ENCODE measurements around the gene CFHR4.
"Not testable (repeated sequence)": the region's sequence is repeated elsewhere in the genome, so short reads cannot be mapped to it uniquely, and the experiment has no call there.

The CFHR4 gene

DNA sequence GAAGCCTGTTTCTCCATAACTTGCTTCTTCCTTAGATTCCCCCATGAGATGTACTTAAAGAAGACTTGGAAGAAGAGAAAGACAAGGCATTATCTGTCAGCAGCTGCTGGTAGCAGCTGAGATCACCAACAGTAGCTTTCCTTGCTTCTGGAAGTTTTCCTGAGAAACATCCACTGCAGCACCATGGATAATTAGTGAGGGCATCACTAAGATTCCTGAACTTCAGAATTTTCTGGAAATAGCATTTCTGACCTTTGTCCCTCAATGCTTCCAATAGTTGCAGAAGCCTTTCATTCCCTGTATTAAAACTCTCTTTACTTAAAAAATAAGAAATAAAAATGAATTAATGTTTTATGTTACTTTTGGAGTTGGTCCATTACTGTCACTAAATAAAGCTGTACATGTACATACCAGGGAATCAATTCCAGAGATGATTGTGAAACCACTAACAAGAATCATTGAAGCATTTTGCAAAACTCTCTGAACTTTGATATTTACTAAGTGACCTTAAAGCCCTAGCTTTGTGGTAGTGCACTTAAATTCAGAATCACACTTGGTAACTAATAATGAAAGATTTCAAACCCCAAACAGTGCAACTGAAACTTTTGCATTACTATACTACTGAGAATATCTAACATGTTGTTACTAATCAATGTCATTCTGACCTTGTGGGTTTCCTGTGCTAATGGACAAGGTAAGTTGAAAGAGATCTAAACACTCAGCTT lies at the start of gene CFHR4:
Gene CFHR4, plus strand, starts transcription at position 538 of the 725 bp plus-strand sequence. Its CDS starts 99 bp downstream, at position 637.
- no peak for DNase-seq

DNA sequence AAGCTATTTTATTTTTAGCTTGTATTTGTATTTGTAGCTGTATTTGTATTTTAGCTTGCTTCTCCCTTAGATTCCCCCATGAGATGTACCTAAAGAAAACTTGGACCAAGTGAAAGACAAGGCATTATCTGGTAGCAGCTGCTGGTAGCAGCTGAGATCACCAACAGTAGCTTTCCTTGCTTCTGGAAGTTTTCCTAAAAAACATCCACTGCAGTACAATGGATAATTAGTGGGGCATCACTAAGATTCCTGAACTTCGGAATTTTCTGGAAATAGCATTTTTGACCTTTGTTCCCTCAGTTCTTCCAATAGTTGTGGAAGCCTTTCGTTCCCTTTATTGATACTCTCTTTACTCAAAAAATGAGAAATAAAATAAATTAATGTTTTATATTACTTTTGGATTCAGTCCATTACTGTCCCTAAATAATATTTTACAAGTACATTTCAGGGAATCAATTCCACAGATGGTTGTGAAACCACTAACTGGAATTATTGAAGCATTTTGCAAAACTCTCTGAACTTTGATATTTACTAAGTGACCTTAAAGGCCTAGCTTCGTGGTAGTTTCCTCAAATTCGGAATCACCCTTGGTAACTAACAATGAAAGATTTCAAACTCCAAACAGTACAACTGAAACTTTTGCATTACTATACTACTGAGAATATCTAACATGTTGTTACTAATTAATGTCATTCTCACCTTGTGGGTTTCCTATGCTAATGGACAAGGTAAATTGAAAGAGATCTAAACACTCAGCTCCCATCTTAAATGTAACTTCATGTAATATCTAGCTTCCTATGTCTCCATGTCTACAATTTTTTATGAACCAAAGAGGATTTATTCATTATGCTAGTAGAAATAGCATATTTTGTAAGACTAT lies 38.0 kb upstream of the CFHR4 start:
- not testable (repeated sequence) for DNase-seq

DNA sequence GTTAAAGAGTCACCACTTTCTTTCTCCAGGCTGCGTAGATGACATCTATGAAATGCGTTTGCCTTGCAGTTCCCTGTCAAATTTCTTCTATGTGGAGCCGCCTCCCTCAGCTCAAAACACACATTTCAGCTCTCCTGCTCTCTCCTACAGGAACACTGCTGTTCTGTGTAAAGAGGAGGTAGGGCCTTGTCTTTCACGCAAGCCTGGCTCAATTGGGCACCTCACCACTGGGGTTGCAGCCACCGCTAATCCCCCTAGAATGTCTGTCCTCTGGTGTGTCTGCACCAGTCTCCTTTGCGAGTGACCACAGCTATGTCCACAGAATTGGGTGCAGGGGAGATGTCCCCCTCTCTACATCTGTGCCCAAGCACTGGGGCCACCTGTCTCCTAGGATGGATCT lies 31.8 kb upstream of the CFHR4 start:
- DNase-seq, result no peak

DNA sequence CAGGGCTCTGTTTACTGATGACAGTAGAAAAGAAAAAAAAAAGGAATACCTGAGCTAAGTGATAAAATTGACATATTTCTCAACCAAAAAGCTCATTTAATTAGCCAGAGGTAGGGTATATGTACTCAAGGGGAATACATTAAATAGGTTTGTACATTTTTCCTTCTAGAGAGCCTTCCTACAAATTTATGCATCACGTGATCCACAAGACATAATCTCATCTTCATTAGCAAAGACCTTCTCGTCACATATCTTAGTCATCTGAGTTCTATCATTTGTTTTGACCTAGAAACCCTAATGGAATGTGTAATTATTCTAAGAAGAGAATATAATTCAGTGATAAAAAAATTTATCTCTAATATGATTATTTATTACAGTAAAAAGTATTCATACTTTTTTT lies 30.7 kb upstream of the CFHR4 start:
- DNase-seq, result no peak

DNA sequence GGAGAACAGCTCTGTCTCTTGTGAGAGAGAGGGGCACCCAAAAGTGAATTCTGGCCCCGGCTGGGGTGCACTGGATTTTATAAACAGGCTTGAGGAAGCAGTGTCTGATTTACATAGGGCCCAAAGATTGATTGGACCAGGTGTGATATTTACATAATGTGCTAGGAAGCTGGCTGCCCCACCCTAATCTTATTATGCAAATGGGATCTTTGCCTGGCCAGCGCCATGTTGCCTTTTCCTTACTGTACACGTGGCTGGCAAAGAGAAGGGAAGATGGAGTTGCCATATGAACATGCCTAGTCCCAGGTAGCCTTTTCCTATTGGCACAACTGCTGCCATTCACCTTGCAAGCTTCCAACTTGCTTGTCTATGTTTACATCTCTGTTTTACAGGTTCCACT lies 29.0 kb upstream of the CFHR4 start:
- no peak for DNase-seq

DNA sequence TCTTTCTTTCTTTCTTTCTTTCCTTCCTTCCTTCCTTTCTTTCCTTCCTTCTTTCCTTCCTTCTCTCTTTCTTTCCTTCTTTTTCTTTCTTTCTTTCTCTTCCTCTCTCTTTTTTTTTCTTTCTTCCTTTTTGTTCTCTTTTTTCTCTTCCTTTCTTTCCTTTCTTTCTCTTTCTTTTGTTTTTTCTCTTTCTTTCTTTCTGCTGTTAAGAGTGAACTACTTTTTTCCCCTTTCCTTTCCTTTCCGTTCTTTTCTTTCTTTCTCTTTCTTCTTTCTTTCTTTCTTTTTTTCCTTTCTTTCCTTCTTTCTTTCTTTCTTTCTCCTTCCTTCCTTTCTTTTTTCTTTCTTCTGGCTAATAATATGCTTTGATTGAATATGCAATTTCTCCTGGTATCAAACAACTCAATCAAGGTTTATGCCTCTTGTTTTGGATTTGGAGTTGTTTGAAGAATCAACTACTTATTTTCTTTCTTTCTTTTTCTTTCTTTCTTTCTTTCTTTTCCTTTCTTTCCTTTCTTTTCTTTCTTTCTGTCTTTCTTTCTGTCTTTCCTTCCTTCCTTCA lies 27.4 kb upstream of the CFHR4 start:
- no peak for DNase-seq

DNA sequence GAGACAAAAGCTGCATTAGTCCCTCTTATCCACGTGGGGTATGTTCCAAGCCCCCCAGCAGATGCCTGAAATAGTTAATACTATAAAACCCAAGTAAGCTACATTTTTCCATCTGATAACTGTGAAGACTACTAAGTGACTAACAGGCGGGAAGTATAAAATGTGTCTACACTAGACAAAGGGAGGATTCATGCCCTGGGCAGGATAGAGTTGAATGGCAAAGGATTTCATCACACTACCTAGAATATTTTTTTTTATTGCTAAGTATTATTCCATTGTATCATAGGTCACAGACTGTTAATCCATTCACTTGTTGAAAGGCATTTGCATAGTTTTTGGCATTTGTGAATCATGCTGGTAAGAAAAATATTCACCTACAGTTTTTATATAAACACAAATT lies 26.4 kb upstream of the CFHR4 start:
- DNase-seq, result no peak

DNA sequence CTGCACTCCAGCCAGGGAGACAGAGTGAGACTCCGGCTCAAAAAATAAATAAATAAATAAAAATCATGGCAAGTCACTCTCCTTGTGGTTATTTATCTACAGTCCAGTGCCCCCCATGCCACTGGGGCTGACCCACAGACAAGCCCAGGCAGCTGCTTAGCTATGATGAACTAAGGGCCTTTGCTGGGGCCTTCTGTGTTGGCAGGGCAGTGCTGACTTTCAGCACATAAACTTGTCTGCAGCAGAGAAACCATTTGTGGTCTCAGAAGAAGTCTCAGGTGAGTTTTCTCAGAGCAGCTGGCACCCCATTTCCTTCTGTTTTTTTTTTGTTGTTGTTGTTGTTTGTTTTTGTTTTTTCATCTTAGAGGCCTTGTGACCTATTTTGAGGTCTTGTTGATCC lies 20.9 kb upstream of the CFHR4 start:
- DNase-seq, result no peak

DNA sequence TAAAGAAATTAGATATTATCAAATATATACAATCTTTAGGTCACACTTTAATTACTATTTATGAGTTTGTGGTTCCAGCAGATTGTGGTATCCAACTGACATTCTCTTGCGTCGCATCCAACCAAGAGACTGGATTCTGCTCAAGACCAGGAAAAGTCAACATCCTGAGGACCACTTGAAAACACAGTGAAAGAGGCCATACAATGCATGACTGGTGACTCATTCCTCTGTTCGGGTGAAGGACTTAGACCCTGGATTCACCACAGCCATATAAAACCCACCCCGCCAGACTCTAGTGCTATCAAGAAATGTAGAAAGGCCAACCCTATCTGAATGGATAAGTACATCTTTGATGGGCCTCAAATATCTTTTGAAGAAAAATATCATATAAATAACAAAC lies 14.5 kb upstream of the CFHR4 start:
- peak; percentile 40 for DNase-seq

DNA sequence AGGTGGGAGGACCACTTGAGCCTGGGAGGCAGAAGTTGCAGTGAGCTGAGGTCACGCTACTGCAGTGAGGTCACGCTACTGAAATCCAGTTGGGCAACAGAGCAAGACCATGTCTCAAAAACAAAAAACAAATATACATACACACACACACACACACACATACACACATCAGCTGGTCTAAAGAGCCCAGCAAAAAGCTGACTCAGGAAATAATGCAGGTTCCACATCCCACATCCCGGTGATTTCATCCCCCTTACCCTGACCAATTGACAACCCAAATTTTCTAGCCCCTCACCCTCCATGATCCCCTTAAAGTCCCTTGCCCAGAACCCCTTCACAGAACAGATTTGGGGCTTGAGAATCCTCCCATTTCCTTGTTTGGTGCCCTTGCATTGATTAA lies 11.9 kb upstream of the CFHR4 start:
- DNase-seq, result no peak

DNA sequence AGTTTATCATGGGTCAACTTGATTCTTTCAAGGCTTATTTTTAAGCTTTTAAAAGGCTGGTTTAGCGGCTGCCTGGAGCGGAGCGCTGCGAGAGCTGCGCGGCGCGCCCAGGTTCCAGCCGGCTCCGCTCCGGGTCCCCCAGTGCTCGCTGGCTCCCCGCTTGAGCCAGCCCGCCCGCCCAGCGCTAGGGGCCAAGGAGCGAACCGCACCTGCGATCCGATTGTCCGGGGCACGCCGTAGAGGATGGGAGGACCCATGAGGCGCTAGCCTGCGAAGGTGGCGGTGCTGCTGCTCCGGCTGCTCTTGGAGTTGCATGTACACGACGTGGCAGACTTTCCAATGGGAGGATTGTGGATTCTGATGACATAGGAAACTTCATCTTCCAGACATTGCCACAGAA lies 9.9 kb upstream of the CFHR4 start:
- no peak for DNase-seq

DNA sequence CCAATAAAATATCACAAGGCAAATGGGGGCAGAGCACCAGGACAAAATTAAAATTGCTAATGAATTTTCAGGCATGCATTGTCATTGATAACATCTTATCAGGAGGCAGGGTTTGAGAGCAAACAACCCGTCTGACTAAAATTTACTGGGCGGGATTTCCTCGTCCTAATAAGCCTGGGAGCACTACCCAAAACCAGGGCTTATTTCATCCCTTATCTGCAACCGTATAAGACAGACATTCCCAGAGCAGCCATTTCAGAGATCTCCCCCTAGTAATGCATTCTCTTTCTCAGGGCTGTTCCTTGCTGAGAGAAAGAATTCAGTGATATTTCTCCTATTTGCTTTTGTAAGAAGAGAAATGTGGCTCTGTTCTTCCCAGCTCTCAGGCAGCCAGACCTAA lies 1.3 kb upstream of the CFHR4 start:
- DNase-seq, result not testable (repeated sequence)

DNA sequence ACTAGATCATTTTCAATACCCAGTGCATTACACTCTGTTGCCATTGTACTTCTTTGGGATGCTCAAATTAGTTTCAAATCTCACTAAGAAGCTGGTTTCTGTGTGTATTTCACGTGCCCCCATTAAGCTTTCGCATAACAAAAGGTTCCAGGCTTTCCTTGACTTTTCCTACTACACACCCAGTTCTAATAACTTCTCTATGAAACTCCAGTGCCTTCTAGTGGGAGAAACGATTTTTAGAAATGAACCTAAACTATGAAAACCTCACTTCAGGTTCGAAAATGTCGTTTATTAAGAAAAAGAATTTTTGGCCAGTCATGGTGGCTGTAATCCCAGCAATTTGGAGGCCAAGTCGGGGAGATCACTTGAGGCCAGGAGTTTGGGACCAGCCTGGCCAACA lies 2.8 kb downstream of the CFHR4 start:
- DNase-seq, result no peak

DNA sequence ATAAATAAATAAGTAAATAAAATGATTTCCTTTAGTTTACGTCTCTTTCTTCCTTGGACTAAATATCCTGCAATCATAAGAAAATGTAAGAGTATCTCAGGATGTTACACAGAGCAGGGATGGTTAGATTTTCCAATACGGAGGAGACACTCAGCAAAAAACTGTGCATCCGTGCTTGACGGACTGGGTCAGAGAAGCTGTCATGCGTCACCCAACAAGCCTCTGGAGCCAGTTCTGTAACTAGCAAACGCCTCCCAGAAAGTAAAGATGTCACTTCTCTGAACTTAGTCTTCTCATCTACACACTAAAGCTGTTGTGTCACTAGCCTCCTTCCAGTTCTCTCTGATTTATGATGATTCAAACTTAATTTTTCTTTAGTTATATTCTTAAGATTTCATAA lies 3.4 kb downstream of the CFHR4 start:
- no peak for DNase-seq

DNA sequence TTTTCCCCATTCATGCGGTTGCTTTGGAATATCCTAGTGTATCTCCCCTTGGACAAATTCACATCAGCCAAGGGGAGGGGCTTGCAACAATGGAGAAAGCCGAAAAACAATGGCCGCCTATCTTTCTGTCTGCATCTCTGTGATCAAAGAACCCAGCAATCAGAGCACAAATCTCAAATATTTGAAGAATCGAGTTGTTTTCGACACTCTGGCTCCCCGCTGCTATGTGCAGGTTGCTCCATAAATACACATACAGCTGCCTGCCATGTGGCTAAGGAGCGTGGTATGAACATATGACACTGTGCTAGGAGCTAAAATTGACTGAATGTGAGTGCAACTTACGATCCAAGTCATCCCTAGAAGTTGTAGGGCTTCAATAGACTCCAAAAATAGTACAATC lies 8.5 kb downstream of the CFHR4 start:
- no peak for DNase-seq

DNA sequence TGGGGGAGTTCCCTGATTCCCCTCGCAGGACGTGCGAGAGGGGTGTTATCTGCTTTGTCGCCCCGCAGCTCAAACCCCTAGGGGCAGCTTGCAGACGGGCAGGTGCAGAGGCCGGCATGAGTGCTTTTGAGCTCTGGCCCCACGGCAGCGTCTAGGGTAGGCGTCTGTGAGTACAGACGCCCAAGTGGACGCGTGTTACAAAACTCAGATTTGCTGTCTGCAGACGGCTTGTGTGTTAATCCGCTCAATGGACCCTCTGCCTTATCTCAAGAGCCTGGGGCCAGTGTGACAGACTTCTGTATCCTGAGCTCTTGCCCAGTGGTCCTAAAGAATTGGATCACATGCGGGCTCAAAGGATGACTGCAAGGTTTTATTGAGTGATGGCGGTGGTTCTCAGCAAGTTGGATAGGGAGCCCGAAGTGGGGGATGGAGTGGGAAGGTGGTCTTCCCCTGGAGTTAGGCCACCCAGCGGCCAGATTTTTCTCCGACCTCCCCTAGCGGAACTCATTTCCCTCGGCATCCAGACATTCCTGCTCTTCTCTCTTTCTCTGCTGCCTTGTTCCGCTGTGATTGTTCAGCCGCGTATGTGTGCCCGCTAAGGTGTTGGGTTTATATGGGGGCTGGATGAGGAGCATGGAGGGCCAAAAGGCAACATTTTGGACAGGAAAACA lies 9.4 kb downstream of the CFHR4 start:
- DNase-seq, result no peak

DNA sequence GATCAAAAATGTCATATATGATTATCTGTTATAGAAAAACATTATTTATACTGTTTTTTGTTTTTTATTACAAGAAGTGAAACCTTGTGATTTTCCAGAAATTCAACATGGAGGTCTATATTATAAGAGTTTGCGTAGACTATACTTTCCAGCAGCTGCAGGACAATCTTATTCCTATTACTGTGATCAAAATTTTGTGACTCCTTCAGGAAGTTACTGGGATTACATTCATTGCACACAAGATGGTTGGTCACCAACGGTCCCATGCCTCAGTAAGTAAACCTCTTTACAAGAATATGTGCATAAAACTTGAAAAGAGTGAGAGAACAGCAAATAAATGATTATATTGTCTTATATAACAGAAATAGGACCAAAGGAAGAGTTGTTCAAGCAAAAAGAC lies 14.5 kb downstream of the CFHR4 start:
- DNase-seq, result no peak

DNA sequence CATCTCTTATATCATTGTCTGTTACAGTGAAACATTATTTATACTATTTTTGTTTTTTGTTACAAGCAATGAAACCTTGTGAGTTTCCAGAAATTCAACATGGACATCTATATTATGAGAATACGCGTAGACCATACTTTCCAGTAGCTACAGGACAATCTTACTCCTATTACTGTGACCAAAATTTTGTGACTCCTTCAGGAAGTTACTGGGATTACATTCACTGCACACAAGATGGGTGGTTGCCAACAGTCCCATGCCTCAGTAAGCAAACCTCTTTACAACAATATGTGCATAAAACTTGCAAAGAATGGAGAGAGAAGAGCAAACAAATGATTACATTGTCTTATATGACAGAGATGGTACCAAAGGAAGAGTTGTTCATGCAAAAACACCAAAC lies 22.4 kb downstream of the CFHR4 start:
- peak; percentile 15 for DNase-seq

DNA sequence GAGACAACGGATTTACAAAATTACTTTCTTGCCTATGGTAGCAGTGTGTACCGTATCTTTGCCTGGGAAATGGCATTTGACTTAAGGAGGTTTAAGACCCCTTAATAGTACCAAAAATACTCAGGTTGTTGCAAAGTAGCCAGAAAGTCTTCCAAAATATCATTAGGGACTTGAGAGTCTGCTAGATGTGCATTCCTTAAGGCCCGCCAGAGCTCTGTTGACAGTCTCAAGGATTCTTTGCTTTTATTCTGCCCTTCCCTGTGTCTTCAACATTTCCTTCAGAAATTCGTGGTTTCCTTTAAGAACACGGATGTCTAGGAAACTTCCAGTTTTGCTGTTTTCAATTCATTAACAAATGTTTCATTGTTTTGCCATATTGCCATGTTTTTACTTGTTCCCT lies 24.4 kb downstream of the CFHR4 start:
- DNase-seq, result not testable (repeated sequence)

DNA sequence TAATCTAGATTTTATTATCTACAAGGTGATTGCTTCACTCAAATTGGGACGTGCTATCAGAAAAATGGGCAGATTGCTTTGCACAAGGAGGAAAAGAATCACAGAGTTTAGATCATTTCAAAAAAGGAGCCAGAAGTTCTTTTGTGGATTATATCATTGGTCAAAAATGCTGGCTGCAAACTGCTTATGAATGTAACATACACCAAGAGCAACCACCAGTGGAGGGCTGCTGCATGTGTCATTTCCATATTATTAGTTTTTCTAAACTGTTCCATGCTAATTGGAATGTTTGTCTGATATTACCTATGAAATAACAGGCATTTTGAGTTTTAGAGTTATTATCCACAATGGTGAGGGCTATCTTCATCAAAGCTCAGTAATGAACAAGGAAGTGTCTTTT lies 39.0 kb downstream of the CFHR4 start:
- not testable (repeated sequence) for DNase-seq

DNA sequence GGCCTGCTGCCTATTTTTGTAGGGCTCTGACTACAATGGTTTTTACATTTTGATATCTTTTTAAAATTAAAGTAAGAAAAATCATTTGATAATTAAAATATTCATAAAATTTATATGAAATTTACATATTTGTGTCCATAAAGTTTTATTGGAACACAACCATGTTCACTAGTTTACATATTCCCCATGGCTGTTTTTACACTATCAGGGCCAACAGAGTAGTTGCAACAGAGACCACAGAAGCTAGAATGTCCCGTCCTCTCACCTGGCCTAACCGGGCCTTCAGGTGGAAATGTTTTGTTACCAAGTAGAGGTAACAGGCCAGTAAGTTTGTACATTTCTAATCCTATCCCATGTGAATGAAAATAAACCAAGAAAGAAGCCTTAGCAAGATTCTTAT lies 45.0 kb downstream of the CFHR4 start:
- DNase-seq, result not testable (repeated sequence)

DNA sequence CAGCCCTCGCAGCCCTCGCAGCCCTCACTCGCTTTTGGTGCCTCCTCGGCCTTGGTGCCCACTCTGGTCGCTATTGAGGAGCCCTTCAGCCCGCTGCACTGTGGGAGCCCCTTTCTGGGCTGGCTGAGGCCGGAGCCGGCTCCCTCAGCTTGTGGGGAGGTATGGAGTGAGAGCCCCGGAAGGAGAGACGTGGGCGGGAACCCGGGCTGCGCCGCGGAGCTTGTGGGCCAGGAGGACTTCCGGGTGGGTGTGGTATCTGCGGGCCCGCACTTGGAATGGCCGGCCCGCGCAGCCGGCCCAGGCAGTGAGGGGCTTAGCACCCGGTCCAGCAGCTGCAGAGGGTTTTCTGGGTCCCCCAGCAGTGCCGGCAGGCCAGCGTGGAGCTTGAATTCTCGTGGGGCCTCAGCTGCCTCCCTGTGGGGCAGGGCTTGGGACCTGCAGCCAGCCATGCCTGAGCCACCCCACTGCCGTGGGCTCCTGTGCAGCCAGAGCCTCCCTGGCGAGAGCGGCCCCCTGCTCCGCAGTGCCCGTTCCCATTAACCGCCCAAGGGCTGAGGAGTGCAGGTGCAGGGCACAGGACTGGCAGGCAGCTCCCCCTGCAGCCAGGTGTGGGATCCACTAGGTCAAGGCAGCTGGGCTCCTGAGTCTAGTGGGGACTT lies 45.8 kb downstream of the CFHR4 start:
- peak; percentile 67 for DNase-seq

DNA sequence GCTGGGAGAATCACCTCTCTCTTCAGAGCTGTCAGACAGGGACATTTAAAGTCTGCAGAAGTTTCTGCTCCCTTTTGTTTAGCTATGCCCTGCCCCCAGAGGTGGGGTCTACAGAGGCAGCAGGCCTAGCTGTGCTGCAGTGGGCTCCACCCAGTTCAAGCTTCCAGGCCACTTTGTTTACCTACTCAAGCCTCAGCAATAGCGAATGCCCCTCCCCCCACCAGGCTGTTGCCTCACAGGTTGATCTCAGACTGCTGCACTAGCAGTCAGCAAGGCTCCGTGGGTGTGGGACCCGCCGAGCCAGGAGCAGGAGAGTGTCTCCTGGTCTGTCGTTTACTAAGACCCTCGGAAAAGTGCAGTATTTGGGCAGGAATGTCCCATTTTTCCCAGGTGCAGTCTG lies 53.6 kb downstream of the CFHR4 start:
- peak; percentile 7 for DNase-seq

All from NCI-H2029 (cell line).